ENCODE data around the gene PRR20D.
"Not testable (repeated sequence)": the region's sequence is repeated elsewhere in the genome, so short reads cannot be mapped to it uniquely, and the experiment has no call there.

DNA sequence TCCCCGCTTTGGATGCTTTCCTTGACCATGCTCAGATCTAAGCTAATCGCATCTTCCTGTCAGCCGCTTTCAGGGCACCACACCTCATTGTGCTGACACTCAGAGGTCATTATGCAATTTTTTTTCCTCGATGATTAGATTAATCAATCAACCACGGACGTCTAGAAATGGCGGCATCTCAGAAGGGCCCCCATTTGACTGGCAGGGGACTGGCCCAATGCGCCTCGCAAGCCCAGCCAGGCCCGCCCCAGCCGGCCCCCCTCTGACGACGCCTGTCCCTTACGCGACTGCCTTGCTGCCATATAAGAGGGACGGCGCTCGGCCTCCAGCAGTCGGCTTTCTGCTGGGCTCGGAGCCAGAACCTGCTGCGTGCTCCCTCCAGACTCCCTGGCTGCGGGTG is 6.5 kb downstream of the PRR20D start, which contains the start of gene PRR20E:
- TF ChIP-seq BRCA1 (IDR thresholded peaks at IDR 0.05; ENCODE audit: low read depth, low read length); POLR2A (IDR thresholded peaks at IDR 0.05; ENCODE audit: control extremely low read depth in 1 of 2, low read depth in 2 of 2, low read length in 2 of 2); EZH2 (IDR thresholded peaks at IDR 0.05; ENCODE audit: low read depth, low read length, severe bottlenecking); EGR1 (IDR thresholded peaks at IDR 0.05; ENCODE audit: borderline replicate concordance, low read depth, low read length); MAFK (IDR thresholded peaks at IDR 0.05; ENCODE audit: low read depth, low read length); POLR2AphosphoS5 (IDR thresholded peaks at IDR 0.05; ENCODE audit: low read depth, low read length); JUND (IDR thresholded peaks at IDR 0.05; ENCODE audit: low read length); ATF3 (IDR thresholded peaks at IDR 0.05; ENCODE audit: insufficient read depth, low read depth, low read length); JUN (IDR thresholded peaks at IDR 0.05; ENCODE audit: low read depth, low read length); TAF1 (IDR thresholded peaks at IDR 0.05; ENCODE audit: low read depth, low read length); SRF (IDR thresholded peaks at IDR 0.05; ENCODE audit: low read depth, low read length); CHD2 (IDR thresholded peaks at IDR 0.05; ENCODE audit: low read length); CREB1 (IDR thresholded peaks at IDR 0.05): not testable (repeated sequence)
- TF ChIP-seq, protein P1, sequence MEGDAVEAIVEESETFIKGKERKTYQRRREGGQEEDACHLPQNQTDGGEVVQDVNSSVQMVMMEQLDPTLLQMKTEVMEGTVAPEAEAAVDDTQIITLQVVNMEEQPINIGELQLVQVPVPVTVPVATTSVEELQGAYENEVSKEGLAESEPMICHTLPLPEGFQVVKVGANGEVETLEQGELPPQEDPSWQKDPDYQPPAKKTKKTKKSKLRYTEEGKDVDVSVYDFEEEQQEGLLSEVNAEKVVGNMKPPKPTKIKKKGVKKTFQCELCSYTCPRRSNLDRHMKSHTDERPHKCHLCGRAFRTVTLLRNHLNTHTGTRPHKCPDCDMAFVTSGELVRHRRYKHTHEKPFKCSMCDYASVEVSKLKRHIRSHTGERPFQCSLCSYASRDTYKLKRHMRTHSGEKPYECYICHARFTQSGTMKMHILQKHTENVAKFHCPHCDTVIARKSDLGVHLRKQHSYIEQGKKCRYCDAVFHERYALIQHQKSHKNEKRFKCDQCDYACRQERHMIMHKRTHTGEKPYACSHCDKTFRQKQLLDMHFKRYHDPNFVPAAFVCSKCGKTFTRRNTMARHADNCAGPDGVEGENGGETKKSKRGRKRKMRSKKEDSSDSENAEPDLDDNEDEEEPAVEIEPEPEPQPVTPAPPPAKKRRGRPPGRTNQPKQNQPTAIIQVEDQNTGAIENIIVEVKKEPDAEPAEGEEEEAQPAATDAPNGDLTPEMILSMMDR (IDR thresholded peaks at IDR 0.05; ENCODE audit: control extremely low read depth in 1 of 3, insufficient read depth in 1 of 3, low read depth in 1 of 3, low read length in 3 of 3) = not testable (repeated sequence)
